Neural progenitor cell (in vitro differentiated cells): ENCODE results near the gene RAB40B. TPM values are rescaled to one million over a fixed set of nuclear protein-coding genes. Genes with fewer than 3 reads are reported as not detected.

Experiments
- DNase-seq: peaks from one replicate; pipeline ENCODE4 v3.0.0-alpha.2; 2016; ENCODE audit warnings: low spot score
- H2AFZ ChIP-seq: fragments of 200-600 bp; sonication (generic); replicated peaks from 2 replicates; pipeline ENCODE4 v1.6.1; 2016; ENCODE audit warnings: antibody characterized with exemption
- H3F3A ChIP-seq: fragments of 200-600 bp; sonication (generic); 2 replicates; pipeline ENCODE4 v1.6.1; 2016; ENCODE audit warnings: antibody characterized with exemption, low read depth
- H3K27ac ChIP-seq: fragments of 200-600 bp; sonication (generic); 2 replicates; pipeline ENCODE4 v1.5.1; 2016; ENCODE audit warnings: mild to moderate bottlenecking
- H3K27me3 ChIP-seq: fragments of 200-600 bp; sonication (generic); 2 replicates; pipeline ENCODE4 v1.6.1; 2016; ENCODE audit warnings: mild to moderate bottlenecking, moderate library complexity
- H3K36me3 ChIP-seq: fragments of 200-600 bp; sonication (generic); 2 replicates; pipeline ENCODE4 v1.5.1; 2016
- H3K4me1 ChIP-seq: fragments of 200-600 bp; sonication (generic); 2 replicates; pipeline ENCODE4 v1.6.1; 2016; ENCODE audit warnings: mixed run types
- H3K4me2 ChIP-seq: fragments of 200-600 bp; sonication (generic); 2 replicates; pipeline ENCODE4 v1.6.1; 2016
- H3K4me3 ChIP-seq: fragments of 200-600 bp; sonication (generic); 2 replicates; pipeline ENCODE4 v1.5.1; 2016
- H3K79me2 ChIP-seq: fragments of 200-600 bp; sonication (generic); 2 replicates; pipeline ENCODE4 v1.6.1; 2016; ENCODE audit warnings: low read depth
- H3K9ac ChIP-seq: fragments of 200-600 bp; sonication (generic); 2 replicates; pipeline ENCODE4 v1.6.1; 2016
- H3K9me3 ChIP-seq: fragments of 200-600 bp; sonication (generic); 2 replicates; pipeline ENCODE4 v1.5.1; 2016; ENCODE audit warnings: low read depth
- H4K20me1 ChIP-seq: fragments of 200-600 bp; sonication (generic); 2 replicates; pipeline ENCODE4 v1.6.1; 2016; ENCODE audit warnings: low read depth
- H3K27ac Mint-ChIP-seq: 3 replicates; pipeline ENCODE4 v1.8.0; 2021; ENCODE audit warnings: mixed read lengths
- H3K27me3 Mint-ChIP-seq: 2 replicates; pipeline ENCODE4 v1.8.0; 2022; ENCODE audit warnings: low read depth, mild to moderate bottlenecking, inconsistent platforms, moderate library complexity, mixed read lengths; ENCODE audit not compliant: insufficient read depth
- H3K36me3 Mint-ChIP-seq: 3 replicates; pipeline ENCODE4 v1.8.0; 2021; ENCODE audit warnings: mixed read lengths
- H3K4me1 Mint-ChIP-seq: 3 replicates; pipeline ENCODE4 v1.8.0; 2021; ENCODE audit warnings: mixed read lengths
- H3K4me3 Mint-ChIP-seq: 3 replicates; pipeline ENCODE4 v1.8.0; 2021; ENCODE audit warnings: mild to moderate bottlenecking, moderate library complexity, mixed read lengths
- H3K9me3 Mint-ChIP-seq: 3 replicates; pipeline ENCODE4 v1.8.0; 2020; ENCODE audit warnings: mixed read lengths
- CTCF ChIP-seq: fragments of 200-600 bp; sonication (generic); IDR thresholded peaks from 2 replicates; pipeline ENCODE4 v1.5.1; 2017; ENCODE audit warnings: antibody characterized with exemption, mild to moderate bottlenecking
- EZH2 ChIP-seq: fragments of 200-600 bp; sonication (generic); IDR thresholded peaks from 2 replicates; pipeline ENCODE4 v1.6.1; 2017; ENCODE audit warnings: antibody characterized with exemption, mild to moderate bottlenecking, moderate library complexity
- EZH2phosphoT487 ChIP-seq: fragments of 200-600 bp; sonication (generic); IDR thresholded peaks from 2 replicates; pipeline ENCODE4 v1.6.1; 2017; ENCODE audit warnings: antibody characterized with exemption
- total RNA-seq: library from RNA; depleted of rRNA; stranded (reverse); fragments of >200 nt; gene quantifications from 2 replicates; pipeline ENCODE4 v1.2.3, GENCODE V29; 2015; ENCODE audit warnings: low replicate concordance

RAB40B gene
- total RNA-seq, 1 donor from 2014 or later = 5.6 TPM

- H3K27me3 Mint-ChIP-seq = peaks cover 5% of the 10 kb centered on the region
- Histone ChIP-seq H3K9ac (no peak overlapping the region), H3K4me1 (peaks cover 14% of the 10 kb centered on the region), H4K20me1 (no peaks in the 10 kb centered on the region), H3K27ac (no peak overlapping the region), H3K4me2 (peak overlapping the region; percentile 42), H2AFZ (peak overlapping the region; percentile 83), H3K4me3 (no peak overlapping the region), H3K27me3 (no peaks in the 10 kb centered on the region), H3F3A (no peaks in the 10 kb centered on the region), H3K9me3 (no peaks in the 10 kb centered on the region), H3K79me2 (no peaks in the 10 kb centered on the region), H3K36me3 (no peaks in the 10 kb centered on the region)
- H3K36me3 Mint-ChIP-seq = no peaks in the 10 kb centered on the region
- H3K9me3 Mint-ChIP-seq = no peaks in the 10 kb centered on the region
- DNase-seq = no peak
- no peak overlapping the region for H3K27ac Mint-ChIP-seq
- H3K4me1 Mint-ChIP-seq = peaks cover 13% of the 10 kb centered on the region
- H3K4me3 Mint-ChIP-seq = no peak overlapping the region
- TF ChIP-seq CTCF (no peak), EZH2phosphoT487 (no peak), EZH2 (no peak)
Measured at GRCh38 chr17:82668024-82668630, 30.4 kb downstream of the RAB40B start.

GRCh38 chr17:82667668-82668000, 30.9 kb downstream of the RAB40B start:
- H3K27ac ChIP-seq = no peak overlapping the region
- no peaks in the 10 kb centered on the region for H4K20me1 ChIP-seq
- no peaks in the 10 kb centered on the region for H3K9me3 Mint-ChIP-seq
- H3K27ac Mint-ChIP-seq = peak overlapping the region; percentile 92
- no peaks in the 10 kb centered on the region for H3K79me2 ChIP-seq
- no peaks in the 10 kb centered on the region for H3K36me3 ChIP-seq
- H3K9me3 ChIP-seq = no peaks in the 10 kb centered on the region
- TF ChIP-seq CTCF (no peak), EZH2phosphoT487 (no peak), EZH2 (no peak)
- H3F3A ChIP-seq = no peaks in the 10 kb centered on the region
- no peak overlapping the region for H3K4me2 ChIP-seq
- H3K9ac ChIP-seq = no peak overlapping the region
- H3K4me1 Mint-ChIP-seq = peaks cover 13% of the 10 kb centered on the region
- H3K4me3 ChIP-seq = no peak overlapping the region
- no peaks in the 10 kb centered on the region for H3K27me3 ChIP-seq
- H3K4me1 ChIP-seq = peaks cover 14% of the 10 kb centered on the region
- peaks cover 5% of the 10 kb centered on the region for H3K27me3 Mint-ChIP-seq
- H2AFZ ChIP-seq = no peak overlapping the region
- no peaks in the 10 kb centered on the region for H3K36me3 Mint-ChIP-seq
- no peak for DNase-seq
- no peak overlapping the region for H3K4me3 Mint-ChIP-seq

- Mint-ChIP-seq H3K9me3 (no peaks in the 10 kb centered on the region), H3K27ac (peak overlapping the region; percentile 92), H3K36me3 (no peaks in the 10 kb centered on the region), H3K27me3 (peaks cover 5% of the 10 kb centered on the region), H3K4me3 (no peak overlapping the region), H3K4me1 (peaks cover 13% of the 10 kb centered on the region)
- Histone ChIP-seq H3K27ac (no peak overlapping the region), H3K79me2 (no peaks in the 10 kb centered on the region), H3K4me1 (peaks cover 14% of the 10 kb centered on the region), H3K27me3 (no peaks in the 10 kb centered on the region), H3F3A (no peaks in the 10 kb centered on the region), H3K4me2 (no peak overlapping the region), H3K9ac (no peak overlapping the region), H3K36me3 (no peaks in the 10 kb centered on the region), H4K20me1 (no peaks in the 10 kb centered on the region), H3K4me3 (no peak overlapping the region), H2AFZ (no peak overlapping the region), H3K9me3 (no peaks in the 10 kb centered on the region)
- no peak for TF ChIP-seq EZH2phosphoT487
- TF ChIP-seq EZH2 = no peak
- DNase-seq = no peak
Measured at GRCh38 chr17:82666931-82667667, 31.4 kb downstream of the RAB40B start.

- Histone ChIP-seq H3K27me3 (no peaks in the 10 kb centered on the region), H3K9ac (no peak overlapping the region)
Measured at GRCh38 chr17:82665891-82666290, 32.6 kb downstream of the RAB40B start.

More at GRCh38 chr17:82665891-82666290, 32.6 kb downstream of the RAB40B start:
- no peak for DNase-seq
- H3K9me3 Mint-ChIP-seq = no peaks in the 10 kb centered on the region
- Histone ChIP-seq H3K36me3 (no peaks in the 10 kb centered on the region), H3K27ac (no peak overlapping the region), H3K4me2 (no peak overlapping the region), H3K9me3 (no peaks in the 10 kb centered on the region), H3F3A (no peaks in the 10 kb centered on the region), H3K79me2 (no peaks in the 10 kb centered on the region), H4K20me1 (no peaks in the 10 kb centered on the region), H3K4me1 (peaks cover 14% of the 10 kb centered on the region), H2AFZ (no peak overlapping the region), H3K4me3 (no peak overlapping the region)
- H3K4me1 Mint-ChIP-seq = peaks cover 13% of the 10 kb centered on the region
- peaks cover 5% of the 10 kb centered on the region for H3K27me3 Mint-ChIP-seq
- H3K36me3 Mint-ChIP-seq = peaks cover 3% of the 10 kb centered on the region
- H3K27ac Mint-ChIP-seq = no peak overlapping the region
- H3K4me3 Mint-ChIP-seq = no peak overlapping the region
- TF ChIP-seq EZH2phosphoT487 (no peak), CTCF (no peak), EZH2 (no peak)
